ENCODE measurements around the gene ANXA11.
"Not testable (repeated sequence)": the region's sequence is repeated elsewhere in the genome, so short reads cannot be mapped to it uniquely, and the experiment has no call there.

DNA sequence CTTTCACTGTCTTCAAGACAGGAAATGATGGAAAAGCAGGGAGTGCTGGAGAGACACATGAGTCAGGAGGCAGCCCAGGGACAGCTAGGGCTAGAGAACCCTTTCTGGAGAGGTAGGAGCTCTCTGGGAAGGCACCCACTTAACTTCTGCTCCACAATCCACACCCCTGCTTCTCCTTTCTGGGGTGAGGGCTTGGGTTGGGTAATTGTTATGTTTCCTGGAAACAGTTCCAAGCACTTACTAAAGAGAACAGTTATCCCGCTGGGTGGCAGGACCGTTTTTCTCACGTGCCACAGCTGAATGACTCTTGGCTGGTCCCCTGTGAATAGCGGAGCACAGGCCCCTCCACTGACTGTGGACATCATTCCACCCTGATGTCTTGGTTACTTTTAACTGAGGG, 44.6 kb upstream of the ANXA11 start:
- TF ChIP-seq, protein P1, sequence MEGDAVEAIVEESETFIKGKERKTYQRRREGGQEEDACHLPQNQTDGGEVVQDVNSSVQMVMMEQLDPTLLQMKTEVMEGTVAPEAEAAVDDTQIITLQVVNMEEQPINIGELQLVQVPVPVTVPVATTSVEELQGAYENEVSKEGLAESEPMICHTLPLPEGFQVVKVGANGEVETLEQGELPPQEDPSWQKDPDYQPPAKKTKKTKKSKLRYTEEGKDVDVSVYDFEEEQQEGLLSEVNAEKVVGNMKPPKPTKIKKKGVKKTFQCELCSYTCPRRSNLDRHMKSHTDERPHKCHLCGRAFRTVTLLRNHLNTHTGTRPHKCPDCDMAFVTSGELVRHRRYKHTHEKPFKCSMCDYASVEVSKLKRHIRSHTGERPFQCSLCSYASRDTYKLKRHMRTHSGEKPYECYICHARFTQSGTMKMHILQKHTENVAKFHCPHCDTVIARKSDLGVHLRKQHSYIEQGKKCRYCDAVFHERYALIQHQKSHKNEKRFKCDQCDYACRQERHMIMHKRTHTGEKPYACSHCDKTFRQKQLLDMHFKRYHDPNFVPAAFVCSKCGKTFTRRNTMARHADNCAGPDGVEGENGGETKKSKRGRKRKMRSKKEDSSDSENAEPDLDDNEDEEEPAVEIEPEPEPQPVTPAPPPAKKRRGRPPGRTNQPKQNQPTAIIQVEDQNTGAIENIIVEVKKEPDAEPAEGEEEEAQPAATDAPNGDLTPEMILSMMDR (IDR thresholded peaks at IDR 0.05; ENCODE audit: poor library complexity, severe bottlenecking), result not testable (repeated sequence)
- TF ChIP-seq, protein P2, sequence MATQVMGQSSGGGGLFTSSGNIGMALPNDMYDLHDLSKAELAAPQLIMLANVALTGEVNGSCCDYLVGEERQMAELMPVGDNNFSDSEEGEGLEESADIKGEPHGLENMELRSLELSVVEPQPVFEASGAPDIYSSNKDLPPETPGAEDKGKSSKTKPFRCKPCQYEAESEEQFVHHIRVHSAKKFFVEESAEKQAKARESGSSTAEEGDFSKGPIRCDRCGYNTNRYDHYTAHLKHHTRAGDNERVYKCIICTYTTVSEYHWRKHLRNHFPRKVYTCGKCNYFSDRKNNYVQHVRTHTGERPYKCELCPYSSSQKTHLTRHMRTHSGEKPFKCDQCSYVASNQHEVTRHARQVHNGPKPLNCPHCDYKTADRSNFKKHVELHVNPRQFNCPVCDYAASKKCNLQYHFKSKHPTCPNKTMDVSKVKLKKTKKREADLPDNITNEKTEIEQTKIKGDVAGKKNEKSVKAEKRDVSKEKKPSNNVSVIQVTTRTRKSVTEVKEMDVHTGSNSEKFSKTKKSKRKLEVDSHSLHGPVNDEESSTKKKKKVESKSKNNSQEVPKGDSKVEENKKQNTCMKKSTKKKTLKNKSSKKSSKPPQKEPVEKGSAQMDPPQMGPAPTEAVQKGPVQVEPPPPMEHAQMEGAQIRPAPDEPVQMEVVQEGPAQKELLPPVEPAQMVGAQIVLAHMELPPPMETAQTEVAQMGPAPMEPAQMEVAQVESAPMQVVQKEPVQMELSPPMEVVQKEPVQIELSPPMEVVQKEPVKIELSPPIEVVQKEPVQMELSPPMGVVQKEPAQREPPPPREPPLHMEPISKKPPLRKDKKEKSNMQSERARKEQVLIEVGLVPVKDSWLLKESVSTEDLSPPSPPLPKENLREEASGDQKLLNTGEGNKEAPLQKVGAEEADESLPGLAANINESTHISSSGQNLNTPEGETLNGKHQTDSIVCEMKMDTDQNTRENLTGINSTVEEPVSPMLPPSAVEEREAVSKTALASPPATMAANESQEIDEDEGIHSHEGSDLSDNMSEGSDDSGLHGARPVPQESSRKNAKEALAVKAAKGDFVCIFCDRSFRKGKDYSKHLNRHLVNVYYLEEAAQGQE (IDR thresholded peaks at IDR 0.05; ENCODE audit: borderline replicate concordance), result not testable (repeated sequence)
- not testable (repeated sequence) for TF ChIP-seq EZH2 (IDR thresholded peaks at IDR 0.05; ENCODE audit: borderline replicate concordance, insufficient read depth, low read length, poor library complexity, severe bottlenecking); POLR2AphosphoS5 (IDR thresholded peaks at IDR 0.05); SMC3 (conservative IDR thresholded peaks at IDR 0.05; ENCODE audit: poor library complexity); EP300 (conservative IDR thresholded peaks at IDR 0.05; ENCODE audit: poor library complexity, severe bottlenecking); TAF1 (IDR thresholded peaks at IDR 0.05; ENCODE audit: low read depth); RAD21 (conservative IDR thresholded peaks at IDR 0.05)
